ENCODE measurements around the gene SEC16B.

GRCh38 chr1:177948336-177948972 is 21.4 kb downstream of the SEC16B start:
- no peak for TF ChIP-seq EZH2 (IDR thresholded peaks at IDR 0.05; ENCODE audit: low read length, unreplicated experiment)
- TF ChIP-seq CTCF (conservative IDR thresholded peaks at IDR 0.05; ENCODE audit: low read depth, low read length) = peak; percentile 84
